Prostate gland (tissue), 2 donors: ENCODE results near the gene TANC1. TPM values are rescaled to one million over a fixed set of nuclear protein-coding genes. Genes with fewer than 3 reads are reported as not detected.

Experiments used
- DNase-seq: peaks from one replicate; pipeline ENCODE4 v3.0.0-alpha.2; 2019; ENCODE audit warnings: low spot score
- H3K27ac ChIP-seq, 2 donors: fragments of 200-600 bp; sonication (generic); 2 replicates each; pipeline ENCODE4 v1.5.1; 2017 to 2019
- H3K27me3 ChIP-seq: fragments of 200-600 bp; sonication (generic); replicated peaks from 2 replicates; pipeline ENCODE4 v1.5.1; 2019; ENCODE audit not compliant: insufficient read depth
- H3K36me3 ChIP-seq, 2 donors: fragments of 200-600 bp; sonication (generic); 1 replicate in 1 of 2; 2 replicates in 1 of 2; pipeline versions ENCODE4 v1.5.1 to v1.8.1; 2017 to 2019
- H3K4me1 ChIP-seq: fragments of 200-600 bp; sonication (generic); replicated peaks from 2 replicates; pipeline ENCODE4 v1.5.1; 2019
- H3K4me3 ChIP-seq, 2 donors: fragments of 200-600 bp; sonication (generic); 2 replicates each; pipeline ENCODE4 v1.5.1; 2017 to 2019
- H3K9me3 ChIP-seq: fragments of 200-600 bp; sonication (generic); 2 replicates; pipeline ENCODE4 v1.5.1; 2017
- CTCF ChIP-seq, 4 experiments: fragments of 200-600 bp in 2 of 4; fragments of 450-650 bp in 2 of 4; sonication (generic) in 2 of 4; IDR thresholded peaks; 1 replicate in 3 of 4; 2 replicates in 1 of 4; pipeline ENCODE4 v1.5.1; 2016 to 2019; ENCODE audit warnings: antibody characterized with exemption in 4 of 4, mild to moderate bottlenecking in 2 of 4, moderate library complexity in 2 of 4
- POLR2A ChIP-seq: fragments of 450-650 bp; IDR thresholded peaks from one replicate; pipeline ENCODE4 v1.6.1; 2016; ENCODE audit warnings: antibody characterized with exemption, mild to moderate bottlenecking
- POLR2AphosphoS5 ChIP-seq: sonication (generic); formaldehyde crosslinking; IDR thresholded peaks from one replicate; pipeline ENCODE4 v1.6.1; 2017; ENCODE audit warnings: antibody characterized with exemption
- WGBS: methylation state at CpG from one replicate; pipeline ENCODE4 v1.1.5; 2018; 5-methylcytosine and 5-hydroxymethylcytosine counted together
- intact Hi-C: fragments of 100-400 bp; cut with DNase I; formaldehyde crosslinking; loops from one replicate; pipeline ENCODE4 v1.14.2; 2022
- total RNA-seq, 2 donors: library from RNA; depleted of rRNA; stranded (reverse); fragments of >200 nt; gene quantifications; one replicate each; pipeline ENCODE4 v1.1.0, GENCODE V29; 2016

Gene TANC1
- total RNA-seq, 2 donors from 2014 or later = 33.5 to 39.7 TPM

DNA sequence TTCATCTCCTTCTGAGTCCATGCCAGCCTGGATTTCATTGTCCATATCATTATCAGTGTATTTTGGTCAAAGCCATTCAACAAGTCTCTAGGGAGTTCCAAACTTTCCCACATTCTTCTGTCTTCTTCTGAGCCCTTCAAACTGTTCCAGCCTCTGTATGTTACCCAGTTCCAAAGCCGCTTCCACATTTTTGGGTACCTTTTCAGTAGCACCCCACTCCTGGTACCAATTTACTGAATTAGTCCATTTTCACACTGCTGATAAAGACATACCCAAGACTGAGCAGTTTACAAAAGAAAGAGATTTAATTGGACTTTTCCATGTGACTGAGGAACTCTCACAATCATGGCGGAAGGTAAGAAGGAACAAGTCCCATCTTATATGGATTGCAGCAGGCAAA lies 47.4 kb downstream of the TANC1 start:
- H3K27ac ChIP-seq = no peak overlapping the region
- intact Hi-C loops = no loop called here
- WGBS = 94% methylated on average over 2 of the region's 2 CpGs
- H3K36me3 ChIP-seq = no peaks in the 10 kb centered on the region
- no peak overlapping the region for H3K4me3 ChIP-seq
- H3K27me3 ChIP-seq = no peaks in the 10 kb centered on the region
- no peaks in the 10 kb centered on the region for H3K4me1 ChIP-seq
- no peak for DNase-seq
- TF ChIP-seq CTCF (IDR thresholded peaks at IDR 0.05) (no peak), POLR2A (no peak), POLR2AphosphoS5 (no peak)
- no peaks in the 10 kb centered on the region for H3K9me3 ChIP-seq

- intact Hi-C loops = no loop called here
Measured at GRCh38 chr2:159017837-159018236, 49.4 kb downstream of the TANC1 start.

GRCh38 chr2:159019021-159019420 lies 50.6 kb downstream of the TANC1 start:
- no peak overlapping the region for H3K27ac ChIP-seq
- H3K4me3 ChIP-seq = no peak overlapping the region
- no peak for DNase-seq
- H3K36me3 ChIP-seq = no peaks in the 10 kb centered on the region
- WGBS = 82% methylated on average over 6 of the region's 6 CpGs
- no peaks in the 10 kb centered on the region for H3K9me3 ChIP-seq
- H3K4me1 ChIP-seq = no peaks in the 10 kb centered on the region
- intact Hi-C loops = no loop called here
- TF ChIP-seq POLR2A (no peak), CTCF (IDR thresholded peaks at IDR 0.05) (no peak), POLR2AphosphoS5 (no peak)
- H3K27me3 ChIP-seq = no peaks in the 10 kb centered on the region

More at GRCh38 chr2:159017837-159018236, 49.4 kb downstream of the TANC1 start:
- Histone ChIP-seq H3K9me3 (no peaks in the 10 kb centered on the region), H3K36me3 (no peaks in the 10 kb centered on the region), H3K27me3 (no peaks in the 10 kb centered on the region), H3K27ac (no peak overlapping the region), H3K4me1 (no peaks in the 10 kb centered on the region), H3K4me3 (no peak overlapping the region)
- WGBS = 78% methylated on average over 5 of the region's 5 CpGs
- DNase-seq = no peak
- TF ChIP-seq POLR2A (no peak), POLR2AphosphoS5 (no peak), CTCF (IDR thresholded peaks at IDR 0.05) (no peak)

DNA sequence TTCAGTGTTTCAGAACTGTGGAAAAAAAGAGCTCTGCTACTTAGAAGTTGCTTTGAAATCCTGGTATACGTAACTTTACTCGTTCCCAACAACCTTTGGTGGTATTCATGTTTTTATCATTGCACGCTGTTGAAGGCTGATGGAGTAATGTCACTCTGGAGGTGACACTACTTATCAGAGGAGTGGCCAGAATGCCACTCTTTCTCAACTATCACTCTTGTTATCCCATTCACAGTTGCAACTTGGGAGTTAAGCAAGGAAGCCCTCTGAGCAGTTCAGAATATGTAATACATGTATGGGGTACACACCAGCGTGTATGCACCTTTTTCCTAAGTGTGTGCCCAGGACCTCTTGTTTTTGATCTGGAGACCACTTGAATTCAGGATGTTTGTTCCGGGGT lies 53.6 kb downstream of the TANC1 start:
- intact Hi-C loops = no loop called here
- WGBS = 83% methylated on average over 5 of the region's 5 CpGs
- H3K27me3 ChIP-seq = no peaks in the 10 kb centered on the region
- DNase-seq = no peak
- H3K27ac ChIP-seq = no peak overlapping the region
- H3K9me3 ChIP-seq = no peaks in the 10 kb centered on the region
- H3K4me1 ChIP-seq = no peaks in the 10 kb centered on the region
- TF ChIP-seq POLR2AphosphoS5 (no peak), POLR2A (no peak), CTCF (IDR thresholded peaks at IDR 0.05) (no peak)
- H3K4me3 ChIP-seq = no peak overlapping the region
- no peaks in the 10 kb centered on the region for H3K36me3 ChIP-seq

DNA sequence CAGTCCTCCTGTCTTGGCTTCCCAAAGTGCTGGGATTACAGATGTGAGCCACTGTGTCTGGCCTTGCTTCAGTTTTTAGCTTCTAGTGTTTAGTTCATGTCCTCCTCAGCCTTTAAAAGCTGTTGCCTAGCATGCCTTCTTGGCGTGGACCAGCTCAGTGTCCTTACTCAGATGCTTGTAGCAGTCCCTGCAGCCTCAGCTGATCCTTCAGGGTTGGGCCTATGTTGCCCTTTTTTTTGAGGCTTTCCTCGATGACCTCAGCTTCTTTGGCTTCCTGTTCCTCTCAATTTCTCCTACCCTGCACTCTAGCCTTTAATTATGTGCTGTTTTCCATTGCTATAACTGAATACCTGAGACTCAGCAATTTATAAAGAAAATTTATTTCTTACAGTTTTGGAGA lies 57.7 kb downstream of the TANC1 start:
- Histone ChIP-seq H3K4me1 (no peaks in the 10 kb centered on the region), H3K27ac (no peak overlapping the region), H3K9me3 (no peaks in the 10 kb centered on the region), H3K36me3 (no peaks in the 10 kb centered on the region), H3K4me3 (no peak overlapping the region), H3K27me3 (no peaks in the 10 kb centered on the region)
- intact Hi-C loops = no loop called here
- DNase-seq = no peak
- TF ChIP-seq CTCF (IDR thresholded peaks at IDR 0.05) (no peak), POLR2AphosphoS5 (no peak), POLR2A (no peak)
- 68% methylated on average over 2 of the region's 2 CpGs for WGBS
